ENCODE data around the gene TBCD. TPM values are rescaled to one million over a fixed set of nuclear protein-coding genes. Genes with fewer than 3 reads are reported as not detected.

Gene TBCD
- total and polyA plus RNA-seq, 9 of the 15 experiments (the other 6 are each of a cell fraction or from before 2014, with no cell fraction given): 8.9 to 98.5 (median 28.0) TPM

GRCh38 chr17:82890339-82890730 lies 138.5 kb downstream of the TBCD start:
- no peak overlapping the region for H3K27ac ChIP-seq (ENCODE audit: extremely low read depth, low read depth, low read length)
- no peak overlapping the region for H3K4me3 ChIP-seq
- FAIRE-seq: no peak

More at GRCh38 chr17:82890339-82890730, 138.5 kb downstream of the TBCD start:
- no peak for DNase-seq (ENCODE audit: extremely low read depth in 1 of 4, low spot score in 3 of 4)
- no peak overlapping the region for H2AFZ ChIP-seq (ENCODE audit: low read depth, low read length)
- no peaks in the 10 kb centered on the region for H3K27me3 ChIP-seq (ENCODE audit: control insufficient read depth in 2 of 2, insufficient read depth in 2 of 2, low read length in 2 of 2)
- H3K9me1 ChIP-seq (ENCODE audit: control insufficient read depth, insufficient read depth, low read length): no peaks in the 10 kb centered on the region
- no peaks in the 10 kb centered on the region for H4K20me1 ChIP-seq (replicated peaks; ENCODE audit: control insufficient read depth, insufficient read depth, low read length)
- CTCF ChIA-PET (ENCODE audit: low intra/inter-chr PET ratio): no interaction called here
- no peak overlapping the region for H3K4me2 ChIP-seq (ENCODE audit: insufficient read depth, low read length)
- POLR2A ChIA-PET: no interaction called here
- WGBS (ENCODE audit: insufficient coverage, low coverage, missing lambda C conversion rate): 96% methylated on average over 15 of the region's 18 CpGs
- intact Hi-C loops (cut with micrococcal nuclease) (no loop called here), in situ Hi-C loops (cut with MboI) (no loop called here)
- TF ChIP-seq RBFOX2 (IDR thresholded peaks at IDR 0.05; ENCODE audit: low read depth, low read length): peak; percentile 28; the same call in 1 of the 2 replicates
- no peak for TF ChIP-seq CEBPZ (IDR thresholded peaks at IDR 0.05; ENCODE audit: borderline replicate concordance, low read depth, low read length)
- H3K4me1 ChIP-seq (replicated peaks in 1 of 2; ENCODE audit: control insufficient read depth in 2 of 2, insufficient read depth in 2 of 2, low read length in 2 of 2): peaks cover 20 to 45% of the 10 kb centered on the region in 2 experiments
- H3K36me3 ChIP-seq (ENCODE audit: control insufficient read depth, insufficient read depth, low read length): peaks cover 49% of the 10 kb centered on the region
- no peak for ATAC-seq
- no peaks in the 10 kb centered on the region for H3K9me3 ChIP-seq (replicated peaks; ENCODE audit: control insufficient read depth, insufficient read depth, low read depth, low read length)
- no peak overlapping the region for H3K9ac ChIP-seq (ENCODE audit: insufficient read depth in 1 of 2, low read depth in 2 of 2, low read length in 2 of 2)
- peaks cover 28% of the 10 kb centered on the region for H3K79me2 ChIP-seq (ENCODE audit: control insufficient read depth, insufficient read depth, low read length)
- no TSS peak for BruUV-seq (replicated peaks)
